ENCODE data around the gene TFAP2C. TPM values are rescaled to one million over a fixed set of nuclear protein-coding genes. Genes with fewer than 3 reads are reported as not detected.

The TFAP2C gene
- total and polyA plus RNA-seq, 2 experiments from 2014 or later, result 11.9 to 14.3 TPM

DNA sequence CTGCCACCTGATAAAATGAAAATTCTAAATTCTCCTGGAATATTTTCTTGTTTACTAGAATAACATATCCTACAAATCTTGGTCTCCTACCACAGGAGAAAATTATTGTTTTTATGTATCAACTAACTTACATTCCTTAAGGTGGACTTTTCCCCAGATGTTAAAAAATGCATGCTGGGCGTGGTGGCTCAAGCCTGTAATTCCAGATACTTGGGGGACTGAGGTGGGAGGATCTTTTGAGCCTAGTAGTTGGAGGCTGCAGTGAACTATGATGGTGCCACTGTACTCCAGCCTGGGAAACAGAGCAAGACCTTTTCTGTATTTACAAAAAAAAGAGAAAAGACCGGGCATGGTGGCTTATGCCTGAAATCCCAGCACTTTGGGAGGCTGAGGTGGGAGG, 27.9 kb upstream of the TFAP2C start (continued):
- TF ChIP-seq, protein P1, sequence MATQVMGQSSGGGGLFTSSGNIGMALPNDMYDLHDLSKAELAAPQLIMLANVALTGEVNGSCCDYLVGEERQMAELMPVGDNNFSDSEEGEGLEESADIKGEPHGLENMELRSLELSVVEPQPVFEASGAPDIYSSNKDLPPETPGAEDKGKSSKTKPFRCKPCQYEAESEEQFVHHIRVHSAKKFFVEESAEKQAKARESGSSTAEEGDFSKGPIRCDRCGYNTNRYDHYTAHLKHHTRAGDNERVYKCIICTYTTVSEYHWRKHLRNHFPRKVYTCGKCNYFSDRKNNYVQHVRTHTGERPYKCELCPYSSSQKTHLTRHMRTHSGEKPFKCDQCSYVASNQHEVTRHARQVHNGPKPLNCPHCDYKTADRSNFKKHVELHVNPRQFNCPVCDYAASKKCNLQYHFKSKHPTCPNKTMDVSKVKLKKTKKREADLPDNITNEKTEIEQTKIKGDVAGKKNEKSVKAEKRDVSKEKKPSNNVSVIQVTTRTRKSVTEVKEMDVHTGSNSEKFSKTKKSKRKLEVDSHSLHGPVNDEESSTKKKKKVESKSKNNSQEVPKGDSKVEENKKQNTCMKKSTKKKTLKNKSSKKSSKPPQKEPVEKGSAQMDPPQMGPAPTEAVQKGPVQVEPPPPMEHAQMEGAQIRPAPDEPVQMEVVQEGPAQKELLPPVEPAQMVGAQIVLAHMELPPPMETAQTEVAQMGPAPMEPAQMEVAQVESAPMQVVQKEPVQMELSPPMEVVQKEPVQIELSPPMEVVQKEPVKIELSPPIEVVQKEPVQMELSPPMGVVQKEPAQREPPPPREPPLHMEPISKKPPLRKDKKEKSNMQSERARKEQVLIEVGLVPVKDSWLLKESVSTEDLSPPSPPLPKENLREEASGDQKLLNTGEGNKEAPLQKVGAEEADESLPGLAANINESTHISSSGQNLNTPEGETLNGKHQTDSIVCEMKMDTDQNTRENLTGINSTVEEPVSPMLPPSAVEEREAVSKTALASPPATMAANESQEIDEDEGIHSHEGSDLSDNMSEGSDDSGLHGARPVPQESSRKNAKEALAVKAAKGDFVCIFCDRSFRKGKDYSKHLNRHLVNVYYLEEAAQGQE (IDR thresholded peaks at IDR 0.05; ENCODE audit: unreplicated experiment), result no peak
- no peak for TF ChIP-seq CREB1 (CRISPR knock-in tag; IDR thresholded peaks at IDR 0.05; ENCODE audit: low read depth)

DNA sequence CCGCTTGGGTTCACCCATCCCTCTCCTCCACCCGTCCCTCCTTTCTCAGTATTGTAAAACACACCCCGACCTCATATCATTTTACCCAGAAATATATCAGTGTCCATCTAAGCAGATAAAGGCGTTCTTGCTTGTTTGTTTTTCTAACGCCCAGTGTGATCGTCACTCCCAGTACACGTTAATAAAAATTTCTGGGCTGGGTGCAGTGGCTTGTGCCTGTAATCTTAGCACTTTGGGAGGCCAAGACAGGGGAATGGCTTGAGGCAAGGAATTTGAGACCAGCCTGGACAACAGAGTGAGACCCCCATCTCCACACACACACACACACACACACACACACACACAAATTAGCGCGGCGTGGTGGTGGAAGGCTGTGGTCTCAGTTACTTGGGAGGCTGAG, 24.4 kb upstream of the TFAP2C start:
- Mint-ChIP-seq H3K4me3 (no peak overlapping the region), H3K9me3 (no peaks in the 10 kb centered on the region), H3K27me3 (ENCODE audit: insufficient read depth, low read depth, poor library complexity) (peaks cover 8% of the 10 kb centered on the region), H3K36me3 (ENCODE audit: low read depth) (no peaks in the 10 kb centered on the region), H3K4me1 (peaks cover 11% of the 10 kb centered on the region; the same call in 2 of the 3 replicates), H3K27ac (no peak overlapping the region)
- Histone ChIP-seq H3K9me2 (ENCODE audit: insufficient read depth) (no peaks in the 10 kb centered on the region), H2AFZ (no peak overlapping the region), H3K36me3 (ENCODE audit: insufficient read depth) (no peaks in the 10 kb centered on the region), H3K4me1 (ENCODE audit: insufficient read depth) (peaks cover 13% of the 10 kb centered on the region), H3F3A (replicated peaks; ENCODE audit: low read depth) (no peaks in the 10 kb centered on the region), H3K27me3 (ENCODE audit: insufficient read depth) (no peaks in the 10 kb centered on the region), H3K4me2 (no peak overlapping the region), H3K79me2 (replicated peaks; ENCODE audit: insufficient read depth) (no peaks in the 10 kb centered on the region), H3K4me3 (no peak overlapping the region), H3K27ac (ENCODE audit: low read depth) (no peak overlapping the region), H4K20me1 (replicated peaks; ENCODE audit: insufficient read depth) (no peaks in the 10 kb centered on the region)
- TF ChIP-seq JUNB (IDR thresholded peaks at IDR 0.05; ENCODE audit: unreplicated experiment), result no peak
- TF ChIP-seq CREB1 (CRISPR knock-in tag; IDR thresholded peaks at IDR 0.05; ENCODE audit: low read depth), result no peak
- TF ChIP-seq POLR2AphosphoS5 (IDR thresholded peaks at IDR 0.05; ENCODE audit: low read depth), result no peak
- TF ChIP-seq EZH2phosphoT487 (IDR thresholded peaks at IDR 0.05; ENCODE audit: unreplicated experiment), result no peak
- no peak for TF ChIP-seq ZNF331 (CRISPR knock-in tag; IDR thresholded peaks at IDR 0.05; ENCODE audit: low read depth)
- no peak for TF ChIP-seq EZH2 (IDR thresholded peaks at IDR 0.05; ENCODE audit: low read depth, unreplicated experiment)
- TF ChIP-seq, protein P2, sequence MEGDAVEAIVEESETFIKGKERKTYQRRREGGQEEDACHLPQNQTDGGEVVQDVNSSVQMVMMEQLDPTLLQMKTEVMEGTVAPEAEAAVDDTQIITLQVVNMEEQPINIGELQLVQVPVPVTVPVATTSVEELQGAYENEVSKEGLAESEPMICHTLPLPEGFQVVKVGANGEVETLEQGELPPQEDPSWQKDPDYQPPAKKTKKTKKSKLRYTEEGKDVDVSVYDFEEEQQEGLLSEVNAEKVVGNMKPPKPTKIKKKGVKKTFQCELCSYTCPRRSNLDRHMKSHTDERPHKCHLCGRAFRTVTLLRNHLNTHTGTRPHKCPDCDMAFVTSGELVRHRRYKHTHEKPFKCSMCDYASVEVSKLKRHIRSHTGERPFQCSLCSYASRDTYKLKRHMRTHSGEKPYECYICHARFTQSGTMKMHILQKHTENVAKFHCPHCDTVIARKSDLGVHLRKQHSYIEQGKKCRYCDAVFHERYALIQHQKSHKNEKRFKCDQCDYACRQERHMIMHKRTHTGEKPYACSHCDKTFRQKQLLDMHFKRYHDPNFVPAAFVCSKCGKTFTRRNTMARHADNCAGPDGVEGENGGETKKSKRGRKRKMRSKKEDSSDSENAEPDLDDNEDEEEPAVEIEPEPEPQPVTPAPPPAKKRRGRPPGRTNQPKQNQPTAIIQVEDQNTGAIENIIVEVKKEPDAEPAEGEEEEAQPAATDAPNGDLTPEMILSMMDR (conservative IDR thresholded peaks at IDR 0.05; ENCODE audit: low read depth in 2 of 2), result no peak
- no peak for TF ChIP-seq NANOG (IDR thresholded peaks at IDR 0.05; ENCODE audit: borderline replicate concordance)
- TF ChIP-seq, protein P1 (IDR thresholded peaks at IDR 0.05; ENCODE audit: unreplicated experiment), result no peak
- ATAC-seq (no peak), DNase-seq (ENCODE audit: low spot score) (no peak)
